Measurements from ENCODE around the gene DUSP22. TPM values are rescaled to one million over a fixed set of nuclear protein-coding genes. Genes with fewer than 3 reads are reported as not detected.

Gene DUSP22
- total RNA-seq, 2 donors from 2014 or later: 45.1 to 54.1 TPM

- no peaks in the 10 kb centered on the region for H3K27me3 ChIP-seq
- H3K27ac ChIP-seq: no peak overlapping the region
- DNase-seq (ENCODE audit: low spot score): no peak
- H3K4me3 ChIP-seq: no peak overlapping the region
- no peaks in the 10 kb centered on the region for H3K9me3 ChIP-seq
- no peaks in the 10 kb centered on the region for H3K36me3 ChIP-seq
- no peak for TF ChIP-seq CTCF (IDR thresholded peaks at IDR 0.05)
- peaks cover 0 to 30% of the 10 kb centered on the region in 2 donors for H3K4me1 ChIP-seq
Measured at GRCh38 chr6:332671-333070, 40.4 kb downstream of the DUSP22 start.

- peaks cover 0 to 27% of the 10 kb centered on the region in 2 donors for H3K4me1 ChIP-seq
- no peak overlapping the region for H3K27ac ChIP-seq
Measured at GRCh38 chr6:333379-334002, 41.2 kb downstream of the DUSP22 start.

GRCh38 chr6:334536-335510, 42.5 kb downstream of the DUSP22 start:
- no peak for DNase-seq (ENCODE audit: low spot score)
- H3K4me1 ChIP-seq: peaks cover 0 to 30% of the 10 kb centered on the region in 2 donors
- no peak for TF ChIP-seq CTCF (IDR thresholded peaks at IDR 0.05)
- H3K27ac ChIP-seq: no peak overlapping the region
- no peak overlapping the region for H3K4me3 ChIP-seq
- no peaks in the 10 kb centered on the region for H3K36me3 ChIP-seq
- H3K27me3 ChIP-seq: no peaks in the 10 kb centered on the region
- H3K9me3 ChIP-seq: no peaks in the 10 kb centered on the region

More at GRCh38 chr6:333379-334002, 41.2 kb downstream of the DUSP22 start:
- no peak for DNase-seq (ENCODE audit: low spot score)
- Histone ChIP-seq H3K9me3 (no peaks in the 10 kb centered on the region), H3K4me3 (no peak overlapping the region), H3K27me3 (no peaks in the 10 kb centered on the region), H3K36me3 (no peaks in the 10 kb centered on the region)
- TF ChIP-seq CTCF (IDR thresholded peaks at IDR 0.05): no peak

GRCh38 chr6:335572-335971, 43.3 kb downstream of the DUSP22 start:
- Histone ChIP-seq H3K27ac (no peak overlapping the region), H3K27me3 (no peaks in the 10 kb centered on the region), H3K9me3 (no peaks in the 10 kb centered on the region), H3K36me3 (no peaks in the 10 kb centered on the region), H3K4me3 (no peak overlapping the region), H3K4me1 (peaks cover 0 to 30% of the 10 kb centered on the region in 2 donors)
- no peak for TF ChIP-seq CTCF (IDR thresholded peaks at IDR 0.05)
- DNase-seq (ENCODE audit: low spot score): no peak

GRCh38 chr6:336159-337114, 44.1 kb downstream of the DUSP22 start:
- DNase-seq (ENCODE audit: low spot score): no peak
- no peak for TF ChIP-seq CTCF (IDR thresholded peaks at IDR 0.05)
- Histone ChIP-seq H3K27me3 (no peaks in the 10 kb centered on the region), H3K9me3 (no peaks in the 10 kb centered on the region), H3K4me3 (no peak overlapping the region), H3K36me3 (no peaks in the 10 kb centered on the region), H3K27ac (no peak overlapping the region), H3K4me1 (peaks cover 0 to 34% of the 10 kb centered on the region in 2 donors)
